ENCODE measurements around the gene MRPL23.

Gene MRPL23

GRCh38 chr11:1920909-1921573 is 26.1 kb upstream of the MRPL23 start:
- no peak for DNase-seq (ENCODE audit: low read depth in 2 of 3, low spot score in 1 of 3)

DNA sequence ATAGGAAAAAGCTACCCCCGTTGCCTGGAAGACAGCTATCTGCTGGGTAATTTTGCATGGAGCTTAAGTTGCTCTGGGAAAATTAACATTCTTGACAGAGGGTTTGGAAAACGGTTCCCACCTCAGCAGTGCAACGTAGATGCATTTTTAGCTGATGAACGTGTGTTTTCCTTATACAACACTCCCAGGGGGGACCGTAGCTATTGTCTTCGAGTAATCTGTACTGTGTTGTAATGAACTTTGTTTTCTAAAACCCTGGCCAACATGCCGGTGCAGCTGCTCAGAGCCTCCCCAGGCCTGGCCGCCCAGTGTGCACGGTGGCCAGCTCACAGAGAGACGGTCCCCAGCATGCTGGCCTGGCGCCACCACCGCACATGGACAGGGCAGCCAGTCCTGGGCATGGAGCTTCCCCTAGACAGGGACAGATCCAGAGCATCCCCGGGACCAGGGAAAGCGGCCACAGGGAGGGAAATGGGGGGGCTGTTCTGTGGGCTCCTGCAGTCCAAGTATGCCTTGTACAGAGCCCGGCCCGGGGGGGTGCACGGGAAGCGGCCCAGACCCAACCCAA is 25.5 kb upstream of the MRPL23 start:
- DNase-seq (ENCODE audit: low read depth in 2 of 3, low spot score in 1 of 3) = no peak

DNA sequence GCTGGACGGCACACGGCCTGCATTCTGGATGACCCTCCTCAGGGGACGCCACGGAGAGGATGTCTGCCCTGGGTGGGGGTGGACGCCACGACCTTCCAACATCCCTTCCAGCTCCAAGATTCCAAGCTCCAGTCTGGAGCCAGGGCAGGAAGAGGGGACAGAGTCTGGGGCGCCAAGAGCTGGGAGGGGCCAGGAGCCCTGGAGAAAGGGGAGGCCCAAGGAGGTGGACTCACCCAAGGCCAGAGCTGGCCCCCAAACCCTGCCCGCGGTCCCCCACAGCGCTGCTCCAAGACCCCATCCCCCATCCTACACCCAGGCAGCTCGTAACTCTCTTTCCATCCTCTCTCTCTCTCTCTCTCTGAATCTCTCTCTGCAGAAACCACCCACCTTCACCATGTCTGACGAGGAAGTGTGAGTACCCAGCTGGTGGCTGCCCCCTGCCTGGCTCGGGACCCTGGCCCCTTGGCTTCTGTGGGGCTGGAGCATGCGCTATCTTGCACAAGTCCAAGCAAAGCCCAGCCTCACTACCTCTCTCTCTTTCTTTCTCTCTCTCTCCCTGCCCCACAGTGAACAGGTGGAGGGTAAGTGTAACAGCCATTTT is 24.6 kb upstream of the MRPL23 start:
- no peak for DNase-seq (ENCODE audit: low read depth in 2 of 3, low spot score in 1 of 3)

DNA sequence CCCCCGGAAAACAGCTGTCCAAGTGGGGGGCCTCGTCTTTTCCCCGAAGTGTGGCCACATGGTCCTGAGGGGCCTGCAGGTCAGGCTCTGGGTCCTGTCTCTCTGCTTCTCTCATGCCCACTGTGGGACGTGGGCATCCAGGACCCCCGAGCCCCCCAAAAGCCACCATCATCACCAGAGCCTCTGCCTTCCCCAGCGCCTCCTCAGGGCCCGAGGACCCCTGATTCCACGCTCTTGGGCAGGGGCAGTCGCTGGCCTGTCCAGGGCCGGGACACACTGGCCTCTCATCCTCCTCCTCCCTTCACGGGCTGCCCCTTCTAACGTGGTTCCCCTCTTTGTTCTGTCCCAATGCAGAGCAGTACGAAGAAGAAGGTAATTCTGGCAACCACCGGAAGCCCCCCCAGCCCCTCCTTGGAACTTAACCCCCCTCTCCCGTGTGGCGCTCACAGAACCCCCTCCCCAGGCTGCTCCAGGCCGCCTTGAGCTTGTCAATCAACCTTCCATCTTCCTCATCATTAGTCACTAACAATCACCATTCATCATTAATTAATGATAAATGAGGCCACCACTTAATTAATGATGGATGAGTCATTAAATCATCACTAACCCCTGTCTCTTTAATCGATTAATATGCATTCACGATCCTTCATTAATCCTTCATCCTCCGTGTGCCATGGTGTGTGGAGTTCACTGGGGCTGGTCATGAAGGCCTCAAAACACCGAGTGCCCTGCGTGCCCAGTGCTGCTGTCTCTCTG is 23.8 kb upstream of the MRPL23 start:
- DNase-seq (ENCODE audit: low read depth in 2 of 3, low spot score in 1 of 3) = no peak

- no peak for DNase-seq (ENCODE audit: low read depth in 2 of 3, low spot score in 1 of 3)
These were observed 23.0 kb upstream of the MRPL23 start for GRCh38 chr11:1924181-1924580.

- no peak for DNase-seq (ENCODE audit: low read depth in 2 of 3, low spot score in 1 of 3)
These were observed 22.3 kb upstream of the MRPL23 start for GRCh38 chr11:1924646-1925372.

DNA sequence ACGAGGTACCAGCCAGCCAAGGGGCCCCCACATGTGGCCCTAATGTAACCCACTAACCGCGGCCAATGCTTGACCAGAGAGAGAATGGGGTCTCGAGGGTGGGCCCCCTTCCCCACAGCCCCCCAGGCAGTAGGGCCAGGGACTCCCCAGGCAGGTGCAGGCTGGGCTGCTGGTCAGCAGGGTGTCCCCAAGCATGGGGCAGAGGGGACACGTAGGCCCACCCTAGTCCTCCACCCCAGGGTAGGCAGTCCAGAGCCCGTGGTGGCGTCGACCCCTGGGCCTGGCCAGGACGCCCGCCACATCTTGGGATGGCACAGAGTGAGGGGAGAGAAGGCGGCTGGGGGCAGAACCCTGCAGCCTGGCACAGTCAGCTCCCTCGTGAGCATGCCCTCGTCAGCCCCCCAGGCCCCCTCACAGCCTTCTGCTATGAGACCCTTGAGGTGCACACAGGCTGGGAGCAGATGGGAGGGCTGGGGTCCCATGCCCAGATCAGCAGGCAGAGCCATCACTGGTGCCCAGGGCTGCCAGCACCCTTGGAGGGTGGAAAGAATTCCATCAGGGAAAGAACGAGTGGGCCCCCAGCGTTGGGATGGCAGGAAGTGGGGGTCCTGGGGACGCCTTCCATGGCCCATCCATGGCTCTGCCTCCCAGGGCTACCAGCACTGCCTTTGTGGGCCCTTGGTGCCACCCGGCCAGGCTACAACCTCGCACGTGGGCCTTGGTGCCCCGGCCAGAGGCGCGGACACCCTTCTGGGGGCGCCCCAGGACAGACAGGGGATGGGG is 21.6 kb upstream of the MRPL23 start:
- no peak for DNase-seq (ENCODE audit: low read depth in 2 of 3, low spot score in 1 of 3)

- DNase-seq (ENCODE audit: low read depth in 2 of 3, low spot score in 1 of 3) = no peak
These were observed 20.7 kb upstream of the MRPL23 start for GRCh38 chr11:1926156-1927025.

DNA sequence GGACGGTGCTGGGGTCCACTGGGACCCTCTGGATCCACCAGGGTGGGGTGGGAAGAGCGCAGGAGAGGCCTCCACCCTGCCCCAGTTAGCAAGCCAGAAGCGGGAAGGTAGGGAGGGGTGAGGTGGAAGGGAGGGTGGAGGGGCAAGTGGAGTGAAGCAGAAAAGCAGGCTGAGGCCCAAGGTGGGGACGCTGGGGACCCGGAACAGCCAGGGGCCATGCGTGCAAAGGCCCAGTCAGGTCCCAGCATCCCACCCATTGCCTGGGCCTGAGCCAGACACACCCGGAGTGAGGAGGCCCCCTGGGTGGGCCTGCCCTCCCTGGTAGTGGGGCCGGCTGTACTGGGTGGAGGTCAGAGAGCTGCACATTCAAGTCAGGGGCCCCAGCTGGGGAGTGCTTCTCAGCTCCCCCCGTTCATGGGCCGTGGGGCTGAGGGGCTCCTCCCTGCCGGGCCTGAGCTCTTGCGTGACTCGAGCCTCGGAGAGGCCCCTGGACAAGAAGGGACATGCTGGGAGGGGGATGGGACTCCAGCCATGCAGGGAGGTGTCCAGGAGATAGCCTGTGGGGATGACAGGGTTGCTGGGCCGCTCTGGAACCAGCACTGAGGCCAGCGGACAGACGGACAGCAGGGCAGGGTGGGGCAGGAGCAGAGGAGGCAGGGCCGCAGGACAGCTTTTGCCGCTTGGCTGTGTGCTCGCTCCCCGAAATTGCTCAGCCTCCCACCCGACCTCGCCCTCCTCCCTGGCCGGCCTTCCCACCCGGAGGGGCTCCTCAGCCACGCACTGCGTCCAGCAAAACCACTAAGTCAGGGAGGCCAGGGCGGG is 19.9 kb upstream of the MRPL23 start:
- no peak for DNase-seq (ENCODE audit: low read depth in 2 of 3, low spot score in 1 of 3)

DNA sequence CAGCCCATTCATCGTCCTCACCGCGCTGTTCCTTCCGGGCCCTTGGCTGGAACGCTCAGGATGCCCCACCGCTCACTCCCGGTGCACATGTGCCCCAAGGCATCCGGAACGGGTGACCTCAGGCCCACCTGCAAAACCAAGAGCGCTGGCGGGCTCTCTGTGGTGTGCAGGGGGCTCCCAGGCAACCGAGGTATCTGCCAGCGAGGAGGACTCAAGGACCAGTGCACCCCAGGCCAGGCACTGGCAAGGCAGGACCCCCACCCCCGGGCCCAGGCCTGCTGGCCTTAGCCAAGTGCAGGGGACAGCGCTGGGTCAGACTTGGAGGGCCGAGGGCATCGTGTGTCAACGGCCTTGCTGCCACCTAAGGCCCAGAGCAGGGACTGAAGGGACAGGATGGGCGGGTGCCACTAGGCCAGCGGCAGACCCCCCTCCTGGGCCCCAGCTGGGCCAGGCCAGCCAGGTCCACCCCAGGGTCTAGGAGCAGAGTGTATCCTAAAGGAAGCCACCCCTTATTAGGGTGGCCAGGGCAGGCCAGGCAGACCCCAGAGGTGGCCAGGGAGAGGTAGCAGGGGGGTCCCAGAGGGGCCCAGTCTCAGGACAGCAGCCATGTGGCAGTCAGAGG is 19.2 kb upstream of the MRPL23 start:
- no peak for DNase-seq (ENCODE audit: low read depth in 2 of 3, low spot score in 1 of 3)

DNA sequence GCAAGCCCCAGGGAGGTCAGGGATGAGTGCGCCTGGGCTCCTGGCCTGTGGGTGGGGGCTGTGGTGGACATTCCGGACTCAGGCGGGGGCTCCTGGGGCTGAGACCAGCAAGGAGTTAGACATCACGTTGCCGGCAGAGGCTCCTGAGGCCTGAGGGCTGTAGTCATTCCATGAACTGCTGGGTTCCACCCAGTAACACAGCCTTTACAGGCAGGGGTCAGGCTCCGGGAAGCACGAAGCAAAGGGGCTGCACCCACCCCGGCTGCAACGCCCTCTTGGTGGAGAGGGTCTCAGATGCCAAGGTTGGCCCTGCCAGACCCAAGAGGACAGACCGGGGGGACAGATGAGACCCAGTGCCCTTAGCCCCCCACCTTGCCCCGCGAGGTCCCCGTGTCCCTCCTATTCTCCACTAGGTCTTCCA is 18.7 kb upstream of the MRPL23 start:
- no peak for DNase-seq (ENCODE audit: low read depth in 2 of 3, low spot score in 1 of 3)

DNA sequence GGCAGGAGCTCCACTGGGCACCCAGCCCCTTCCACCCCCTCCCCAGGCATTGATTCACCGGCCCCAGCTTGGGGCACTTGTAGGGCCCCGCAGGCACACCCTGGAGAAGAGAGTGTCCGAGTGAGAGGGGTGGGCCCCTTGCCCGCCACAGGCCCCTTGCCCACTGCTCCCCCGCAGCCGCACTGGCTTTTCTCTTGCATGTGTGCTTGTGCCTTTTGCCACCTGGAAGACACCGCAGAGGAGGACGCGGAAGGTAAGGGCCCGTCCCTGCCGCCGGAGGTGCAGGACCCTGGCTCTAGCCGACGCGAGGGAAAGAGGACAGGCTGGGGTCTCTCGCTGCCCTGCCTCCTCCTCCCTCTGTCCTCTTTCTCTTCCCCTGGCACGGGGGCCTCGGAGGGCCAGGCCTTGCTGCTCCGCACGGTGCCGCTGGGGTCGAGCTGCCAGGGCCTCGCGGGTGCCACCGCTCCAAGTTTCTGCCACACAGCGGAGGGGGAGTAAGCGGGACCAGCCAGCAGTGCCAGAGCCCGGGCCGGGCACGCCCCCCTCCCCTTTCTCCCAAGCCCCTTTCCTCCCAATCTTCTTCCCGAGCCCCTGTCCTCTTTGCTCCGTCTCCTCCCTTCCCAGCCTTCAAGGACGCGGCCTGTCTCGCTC is 18.1 kb upstream of the MRPL23 start:
- DNase-seq (ENCODE audit: low read depth in 2 of 3, low spot score in 1 of 3) = no peak

GRCh38 chr11:1929621-1930461 is 17.3 kb upstream of the MRPL23 start:
- DNase-seq (ENCODE audit: low read depth in 2 of 3, low spot score in 1 of 3) = no peak

DNA sequence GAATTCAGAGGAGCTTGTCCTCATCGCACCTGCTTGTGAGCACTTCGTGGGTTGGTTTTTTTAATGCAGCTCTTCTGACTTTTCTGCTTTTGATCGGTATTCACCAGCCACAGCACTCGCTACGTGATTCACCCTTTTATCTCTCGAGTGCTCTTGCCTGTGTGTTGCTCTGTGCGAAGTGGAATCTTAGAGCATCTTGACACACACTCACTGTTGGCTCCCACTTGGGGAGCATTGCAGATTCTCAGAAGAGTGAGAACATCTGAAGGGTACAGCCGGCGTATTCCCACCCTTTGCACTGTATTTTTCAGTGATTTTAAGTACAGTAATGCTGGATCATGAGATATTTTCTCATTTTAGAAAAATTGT is 16.7 kb upstream of the MRPL23 start:
- DNase-seq (ENCODE audit: low read depth in 2 of 3, low spot score in 1 of 3) = no peak

DNA sequence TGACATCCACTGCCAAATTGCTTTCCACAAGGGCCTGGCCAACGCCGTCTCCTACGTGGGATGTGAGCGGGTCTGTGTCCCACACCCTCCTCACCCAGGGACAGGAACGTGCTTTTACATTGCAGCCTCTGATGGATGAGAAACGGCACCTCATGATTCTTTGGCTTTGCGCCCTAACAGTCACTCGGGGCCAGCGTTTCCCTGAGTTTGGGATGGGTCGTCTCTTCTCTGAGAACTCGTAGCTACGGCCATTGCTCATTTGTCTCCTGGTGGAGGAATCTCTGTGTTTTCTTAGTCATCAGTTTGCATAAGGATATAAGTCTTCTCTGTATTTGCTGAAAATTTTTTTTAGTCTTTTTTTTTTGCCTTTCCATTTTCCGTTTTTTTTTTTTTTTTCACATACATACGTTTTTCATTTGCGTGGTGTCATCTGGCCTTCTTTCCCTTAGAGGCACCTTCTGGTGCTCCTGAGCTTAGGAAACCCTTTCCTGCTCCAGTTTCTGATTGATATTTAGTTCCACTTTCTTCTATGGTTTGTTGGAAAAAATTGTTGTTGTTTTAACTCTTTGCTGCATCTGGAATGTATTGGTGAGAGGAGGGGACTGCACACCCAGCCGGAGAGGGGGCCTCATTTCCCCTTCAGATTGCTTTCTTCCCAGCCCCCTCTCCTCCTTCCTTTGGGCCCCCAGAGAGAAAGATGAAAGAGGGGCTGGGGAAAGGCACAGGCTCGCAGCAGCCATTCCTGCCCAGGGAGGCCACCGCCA is 15.6 kb upstream of the MRPL23 start:
- no peak for DNase-seq (ENCODE audit: low read depth in 2 of 3, low spot score in 1 of 3)

- DNase-seq (ENCODE audit: low read depth in 2 of 3, low spot score in 1 of 3) = no peak
These were observed 15.0 kb upstream of the MRPL23 start for GRCh38 chr11:1932105-1932480.
